A549 treated with AZD2906 at 1 μM for 4 hours (cell line): Measurements from ENCODE around the gene LASP1. TPM values are rescaled to one million over a fixed set of nuclear protein-coding genes. Genes with fewer than 3 reads are reported as not detected.

Experiments
- total RNA-seq: library from RNA; stranded (reverse); fragments of 200-300 nt; extraction: Qiagen RNA extraction; gene quantifications from 5 replicates; pipeline ENCODE4 v1.2.3, GENCODE V29; 2022

The LASP1 gene
- 239 to 256 TPM (median 252 TPM) in 5 replicates for total RNA-seq

GRCh38 chr17:38869526-38870258 lies at the start of gene LASP1:
LASP1 (plus strand) TSS chr17:38870058; CDS start chr17:38870190, 132 bp downstream.

GRCh38 chr17:38824899-38825761 lies 44.7 kb upstream of the LASP1 start, which contains the start of gene CWC25:
CWC25 (minus strand) TSS chr17:38825321; CDS start chr17:38825183, 138 bp downstream.

GRCh38 chr17:38853292-38854219 lies 16.3 kb upstream of the LASP1 start, which contains the start of gene RPL23:
RPL23 (minus strand) TSS chr17:38853721; CDS start chr17:38853710, 11 bp downstream.

GRCh38 chr17:38925263-38925995 lies 55.6 kb downstream of the LASP1 start, which contains the start of gene LASP1NB:
LASP1NB (plus strand) TSS chr17:38925614.

GRCh38 chr17:38967290-38967738 lies 97.5 kb downstream of the LASP1 start, which contains the start of gene FBXO47:
FBXO47 (minus strand) TSS chr17:38967403; CDS start chr17:38963025, 4,378 bp downstream.

Other genes with a start within 250 kb of the LASP1 start
- 9.7 to 12.9 TPM (median 12.0 TPM) in 5 replicates for gene EPOP, start 195.1 kb upstream of the LASP1 start, total RNA-seq
- 23.4 to 30.4 TPM (median 25.0 TPM) in 5 replicates for gene MLLT6, start 164.8 kb upstream of the LASP1 start, total RNA-seq
- 43.2 to 102 TPM (median 95.5 TPM) in 5 replicates for gene CISD3, start 139.7 kb upstream of the LASP1 start, total RNA-seq
- 32.8 to 60.3 TPM (median 58.9 TPM) in 5 replicates for gene PCGF2, start 121.7 kb upstream of the LASP1 start, total RNA-seq
- 343 to 455 TPM (median 427 TPM) in 5 replicates for gene PSMB3, start 117.3 kb upstream of the LASP1 start, total RNA-seq
- gene PIP4K2B, start 70.5 kb upstream of the LASP1 start, total RNA-seq, result 37.9 to 41.0 TPM (median 38.2 TPM) in 5 replicates
- gene CWC25, start 44.7 kb upstream of the LASP1 start, total RNA-seq, result 20.1 to 27.4 TPM (median 21.2 TPM) in 5 replicates
- gene RPL23, start 16.3 kb upstream of the LASP1 start, total RNA-seq, result 2,603 to 2,797 TPM (median 2,659 TPM) in 5 replicates
- gene FBXO47, start 97.3 kb downstream of the LASP1 start, total RNA-seq, result 0.02 TPM in 1 of 5 replicates, not detected in the others